Astrocyte (in vitro differentiated cells and primary cell): Measurements from ENCODE around the gene DCST2. TPM values are rescaled to one million over a fixed set of nuclear protein-coding genes. Genes with fewer than 3 reads are reported as not detected.

ENCODE experiments used
- DNase-seq: peaks from one replicate; pipeline ENCODE4 v3.0.0-alpha.2; 2010; ENCODE audit warnings: low read depth
- FAIRE-seq: peaks from 2 replicates; lab custom pipeline; 2011; peaks lifted over from hg19 to GRCh38; lab: Jason Lieb, UNC
- H2AFZ ChIP-seq: 2 replicates; pipeline ENCODE4 v1.6.0; 2012; ENCODE audit warnings: low read depth, low read length, inconsistent platforms
- H3K27ac ChIP-seq: 2 replicates; pipeline ENCODE4 v1.5.1; 2011; ENCODE audit warnings: low read depth, low read length, inconsistent platforms
- H3K27me3 ChIP-seq: 2 replicates; pipeline ENCODE4 v1.6.0; 2011; ENCODE audit warnings: low read length, inconsistent platforms; ENCODE audit not compliant: insufficient read depth
- H3K36me3 ChIP-seq: 2 replicates; pipeline ENCODE4 v1.5.1; 2011; ENCODE audit warnings: low read length, inconsistent platforms; ENCODE audit not compliant: insufficient read depth
- H3K4me1 ChIP-seq: 2 replicates; pipeline ENCODE4 v1.5.1; 2011; ENCODE audit warnings: low read length, inconsistent platforms; ENCODE audit not compliant: insufficient read depth
- H3K4me2 ChIP-seq: 2 replicates; pipeline ENCODE4 v1.6.0; 2012; ENCODE audit warnings: low read length, inconsistent platforms
- H3K4me3 ChIP-seq: 2 replicates; pipeline ENCODE4 v1.5.1; 2011; ENCODE audit warnings: low read depth, mild to moderate bottlenecking, low read length, inconsistent platforms; ENCODE audit not compliant: insufficient read depth
- H3K79me2 ChIP-seq: 2 replicates; pipeline ENCODE4 v1.6.0; 2012; ENCODE audit warnings: mild to moderate bottlenecking, low read length, inconsistent platforms; ENCODE audit not compliant: insufficient read depth
- H3K9ac ChIP-seq: 2 replicates; pipeline ENCODE4 v1.6.0; 2012; ENCODE audit warnings: mild to moderate bottlenecking, low read length, inconsistent platforms
- H3K9me3 ChIP-seq: 2 replicates; pipeline ENCODE4 v1.5.1; 2012; ENCODE audit warnings: low read depth, mild to moderate bottlenecking, low read length, inconsistent platforms; ENCODE audit not compliant: insufficient read depth
- H4K20me1 ChIP-seq: 2 replicates; pipeline ENCODE4 v1.6.0; 2012; ENCODE audit warnings: low read length, inconsistent platforms; ENCODE audit not compliant: insufficient read depth
- H3K27ac Mint-ChIP-seq: one replicate; pipeline ENCODE4 v1.8.0; 2021; ENCODE audit warnings: mild to moderate bottlenecking, mixed read lengths; ENCODE audit not compliant: unreplicated experiment
- H3K27me3 Mint-ChIP-seq: one replicate; pipeline ENCODE4 v1.8.0; 2021; ENCODE audit warnings: low read depth, mixed read lengths; ENCODE audit not compliant: unreplicated experiment
- H3K36me3 Mint-ChIP-seq: one replicate; pipeline ENCODE4 v1.8.0; 2021; ENCODE audit warnings: low read depth, mixed read lengths; ENCODE audit not compliant: unreplicated experiment
- H3K4me1 Mint-ChIP-seq: one replicate; pipeline ENCODE4 v1.8.0; 2021; ENCODE audit warnings: low read depth, mixed read lengths; ENCODE audit not compliant: unreplicated experiment
- H3K4me3 Mint-ChIP-seq: one replicate; pipeline ENCODE4 v1.8.0; 2021; ENCODE audit warnings: mild to moderate bottlenecking, moderate library complexity, mixed read lengths; ENCODE audit not compliant: unreplicated experiment
- H3K9me3 Mint-ChIP-seq: one replicate; pipeline ENCODE4 v1.8.0; 2021; ENCODE audit warnings: mild to moderate bottlenecking, mixed read lengths; ENCODE audit not compliant: unreplicated experiment
- CTCF ChIP-seq: IDR thresholded peaks from 2 replicates; pipeline ENCODE4 v1.5.1; 2011; ENCODE audit warnings: low read depth, mild to moderate bottlenecking, inconsistent platforms, low read length, moderate library complexity; ENCODE audit not compliant: insufficient read depth
- EZH2 ChIP-seq: IDR thresholded peaks from 2 replicates; pipeline ENCODE4 v1.6.1; 2012; ENCODE audit warnings: mild to moderate bottlenecking, low read length, inconsistent platforms; ENCODE audit not compliant: insufficient read depth
- total RNA-seq: library from RNA; stranded (reverse); gene quantifications from 2 replicates; pipeline ENCODE4 v1.2.1, GENCODE V29; 2021

Gene DCST2
- total RNA-seq, 1 donor from 2014 or later = 0.34 TPM

GRCh38 chr1:155001675-155002463 lies 31.7 kb downstream of the DCST2 start:
- Histone ChIP-seq H3K4me3 (peak overlapping the region; percentile 65), H3K27me3 (no peaks in the 10 kb centered on the region), H3K36me3 (no peaks in the 10 kb centered on the region), H4K20me1 (peaks cover 12% of the 10 kb centered on the region), H3K27ac (peak overlapping the region; percentile 65), H3K4me2 (peak overlapping the region; percentile 92), H3K79me2 (peaks cover 31% of the 10 kb centered on the region), H2AFZ (peak overlapping the region; percentile 82), H3K9me3 (no peaks in the 10 kb centered on the region), H3K4me1 (peaks cover 29% of the 10 kb centered on the region), H3K9ac (peak overlapping the region; percentile 78)
- Mint-ChIP-seq H3K36me3 (peaks cover 3% of the 10 kb centered on the region), H3K27me3 (no peaks in the 10 kb centered on the region), H3K4me3 (peak overlapping the region; percentile 89), H3K27ac (peak overlapping the region; percentile 53), H3K4me1 (peaks cover 20% of the 10 kb centered on the region), H3K9me3 (no peaks in the 10 kb centered on the region)
- FAIRE-seq (no peak), DNase-seq (peak; percentile 96)
- TF ChIP-seq EZH2 (no peak), CTCF (no peak)

GRCh38 chr1:155001425-155001674 lies 32.2 kb downstream of the DCST2 start:
- Mint-ChIP-seq H3K4me3 (peak overlapping the region; percentile 85), H3K27me3 (no peaks in the 10 kb centered on the region), H3K4me1 (peaks cover 20% of the 10 kb centered on the region), H3K9me3 (no peaks in the 10 kb centered on the region), H3K27ac (peak overlapping the region; percentile 41), H3K36me3 (peaks cover 3% of the 10 kb centered on the region)
- H3K27ac ChIP-seq = peak overlapping the region; percentile 65
- H3K9ac ChIP-seq = peak overlapping the region; percentile 78
- DNase-seq (no peak), FAIRE-seq (no peak)
- TF ChIP-seq CTCF = no peak
- no peak for TF ChIP-seq EZH2
- H3K27me3 ChIP-seq = no peaks in the 10 kb centered on the region
- H3K4me2 ChIP-seq = peak overlapping the region; percentile 92
- peaks cover 29% of the 10 kb centered on the region for H3K4me1 ChIP-seq
- H3K79me2 ChIP-seq = peaks cover 26% of the 10 kb centered on the region
- peak overlapping the region; percentile 68 for H2AFZ ChIP-seq
- no peaks in the 10 kb centered on the region for H3K9me3 ChIP-seq
- no peaks in the 10 kb centered on the region for H3K36me3 ChIP-seq
- peak overlapping the region; percentile 65 for H3K4me3 ChIP-seq
- peaks cover 7% of the 10 kb centered on the region for H4K20me1 ChIP-seq

- Histone ChIP-seq H3K4me2 (peak overlapping the region; percentile 92), H3K4me1 (peaks cover 29% of the 10 kb centered on the region), H3K4me3 (peak overlapping the region; percentile 65), H3K9ac (peak overlapping the region; percentile 78), H2AFZ (peak overlapping the region; percentile 68), H4K20me1 (peaks cover 2% of the 10 kb centered on the region), H3K9me3 (no peaks in the 10 kb centered on the region), H3K27me3 (no peaks in the 10 kb centered on the region), H3K36me3 (no peaks in the 10 kb centered on the region), H3K79me2 (peaks cover 21% of the 10 kb centered on the region), H3K27ac (peak overlapping the region; percentile 65)
- H3K9me3 Mint-ChIP-seq = no peaks in the 10 kb centered on the region
- H3K4me3 Mint-ChIP-seq = peak overlapping the region; percentile 85
- peak; percentile 89 for DNase-seq
- TF ChIP-seq CTCF = no peak
- no peak for TF ChIP-seq EZH2
- H3K4me1 Mint-ChIP-seq = peaks cover 20% of the 10 kb centered on the region
- peak overlapping the region; percentile 58 for H3K27ac Mint-ChIP-seq
- H3K27me3 Mint-ChIP-seq = no peaks in the 10 kb centered on the region
- peaks cover 3% of the 10 kb centered on the region for H3K36me3 Mint-ChIP-seq
- no peak for FAIRE-seq
Measured at GRCh38 chr1:155000726-155001424, 32.7 kb downstream of the DCST2 start.
